ENCODE measurements around the gene B3GLCT. TPM values are rescaled to one million over a fixed set of nuclear protein-coding genes. Genes with fewer than 3 reads are reported as not detected.

The B3GLCT gene
- total RNA-seq, 1 experiment from 2014 or later = 3.9 TPM

- ATAC-seq (no peak), DNase-seq (ENCODE audit: low read depth, low spot score) (no peak)
- Histone ChIP-seq H3K9me2 (ENCODE audit: insufficient read depth) (no peaks in the 10 kb centered on the region), H2AFZ (ENCODE audit: low read depth, low read length, poor library complexity, severe bottlenecking) (no peak overlapping the region), H4K20me1 (ENCODE audit: insufficient read depth) (no peaks in the 10 kb centered on the region), H3K4me1 (ENCODE audit: control insufficient read depth in 1 of 2, insufficient read depth in 2 of 2, low read length in 2 of 2) (no peaks in the 10 kb centered on the region), H3K36me3 (ENCODE audit: control insufficient read depth in 1 of 2, insufficient read depth in 2 of 2, low read length in 2 of 2) (no peaks in the 10 kb centered on the region; a peak in 1 of 4 replicates), H3K27ac (ENCODE audit: low read depth, low read length) (no peak overlapping the region), H3K4me3 (replicated peaks in 1 of 2; ENCODE audit: low read depth in 1 of 2, low read length in 2 of 2) (no peak overlapping the region), H3K4me2 (ENCODE audit: low read length) (no peak overlapping the region), H3K9me3 (ENCODE audit: control insufficient read depth in 1 of 2, insufficient read depth in 1 of 2, low read depth in 1 of 2, low read length in 2 of 2) (peaks cover 0 to 3% of the 10 kb centered on the region in 2 experiments; a peak in 1 of 4 replicates), H3K9ac (ENCODE audit: low read length) (no peak overlapping the region), H3K27me3 (ENCODE audit: insufficient read depth, low read length) (no peaks in the 10 kb centered on the region), H3K79me2 (ENCODE audit: insufficient read depth, low read length) (no peaks in the 10 kb centered on the region)
- TF ChIP-seq POLR2A (IDR thresholded peaks at IDR 0.05; ENCODE audit: borderline replicate concordance, extremely low read depth, insufficient read depth, insufficient read length) (no peak), ZBTB33 (IDR thresholded peaks at IDR 0.05; ENCODE audit: extremely low read depth, insufficient replicate concordance, low read length) (no peak), ELF1 (IDR thresholded peaks at IDR 0.05; ENCODE audit: borderline replicate concordance, low read depth) (no peak), JUND (IDR thresholded peaks at IDR 0.05) (no peak), RAD21 (IDR thresholded peaks at IDR 0.05; ENCODE audit: low read depth) (no peak), CBX3 (IDR thresholded peaks at IDR 0.05; ENCODE audit: low read depth) (no peak), EGR1 (IDR thresholded peaks at IDR 0.05; ENCODE audit: low read depth) (no peak), EZH2phosphoT487 (IDR thresholded peaks at IDR 0.05; ENCODE audit: borderline replicate concordance) (no peak), ZNF274 (IDR thresholded peaks at IDR 0.05; ENCODE audit: low read depth, low read length) (no peak), CEBPB (IDR thresholded peaks at IDR 0.05; ENCODE audit: low read depth) (no peak), FOSL1 (IDR thresholded peaks at IDR 0.05; ENCODE audit: low read depth) (no peak)
- intact Hi-C loops (cut with micrococcal nuclease) = no loop called here
- CTCF ChIA-PET = no interaction called here
- no TSS peak for BruUV-seq (replicated peaks)
- RAD21 ChIA-PET (ENCODE audit: low non-redundant PET in 1 of 2, low total read pairs in 2 of 2, uncharacterized antibody in 2 of 2, unreplicated experiment in 2 of 2) = no interaction called here
- POLR2A ChIA-PET = no interaction called here
These were observed 83.1 kb downstream of the B3GLCT start for GRCh38 chr13:31282741-31283455.

All from HCT116 (cell line).